HCT116 (cell line): Measurements from ENCODE around the gene STK11. TPM values are rescaled to one million over a fixed set of nuclear protein-coding genes. Genes with fewer than 3 reads are reported as not detected.
A peak's percentile ranks its signal among the peaks of the same experiment; 100 is the strongest.

Experiments used
- ATAC-seq: fragments of 200-7000 bp; cut with Tn5 transposase; 2 replicates; pipeline ENCODE4 v1.9.1; 2020; ENCODE audit warnings: mild to moderate bottlenecking, moderate library complexity
- BruUV-seq: library from RNA; stranded (reverse); fragments of 400-500 nt; replicated peaks from 2 replicates; lab custom pipeline; 2021; lab: Mats Ljungman, UMichigan
- CTCF ChIA-PET: fragments of 300-600 bp; sonication (Branson Sonifier 250); formaldehyde crosslinking; loops from one replicate; lab custom pipeline; 2021; ENCODE audit warnings: antibody characterized with exemption; lab: Charles Lee
- POLR2A ChIA-PET: fragments of 300-600, 350-600 bp; sonication (Branson Sonifier 250); formaldehyde crosslinking; loops from one replicate; lab custom pipeline; 2021; ENCODE audit warnings: antibody characterized with exemption; lab: Charles Lee
- RAD21 ChIA-PET, 2 experiments: fragments of 300-600 bp; sonication (Branson Sonifier 250); formaldehyde crosslinking; loops; one replicate each; lab custom pipeline; 2023; ENCODE audit warnings: low total read pairs in 2 of 2; ENCODE audit not compliant: uncharacterized antibody in 2 of 2, unreplicated experiment in 2 of 2, low non-redundant PET in 1 of 2; lab: Charles Lee
- DNase-seq: peaks from one replicate; pipeline ENCODE4 v3.0.0-alpha.2; 2010; ENCODE audit warnings: low read depth, low spot score
- H2AFZ ChIP-seq: fragments of 200-600 bp; shearing (Covaris generic), sonication (generic); 2 replicates; pipeline ENCODE4 v1.6.1; 2017; ENCODE audit warnings: low read depth, mixed run types, mixed read lengths, antibody characterized with exemption, low read length; ENCODE audit not compliant: poor library complexity, severe bottlenecking
- H3K27ac ChIP-seq: 2 replicates; pipeline ENCODE4 v1.5.1; 2012; ENCODE audit warnings: low read depth, low read length
- H3K27me3 ChIP-seq: fragments of 200-600 bp; sonication (generic); 2 replicates; pipeline ENCODE4 v1.6.1; 2016; ENCODE audit warnings: mixed run types, low read length, mixed read lengths; ENCODE audit not compliant: insufficient read depth
- H3K36me3 ChIP-seq, 2 experiments: fragments of 200-500 bp in 1 of 2; fragments of 200-600 bp in 1 of 2; sonication (Bioruptor generic) in 1 of 2; sonication (generic) in 1 of 2; 2 replicates each; pipeline versions ENCODE4 v1.5.1 to v1.6.1; 2014 to 2016; ENCODE audit warnings: low read length in 2 of 2, inconsistent platforms in 1 of 2, mixed read lengths in 1 of 2, mixed run types in 1 of 2; ENCODE audit not compliant: insufficient read depth in 2 of 2, control insufficient read depth in 1 of 2
- H3K4me1 ChIP-seq, 2 experiments: fragments of 200-600 bp in 1 of 2; sonication (generic) in 1 of 2; 2 replicates each; pipeline versions ENCODE4 v1.5.1 to v1.6.1; 2012 to 2017; ENCODE audit warnings: low read length in 2 of 2, inconsistent platforms in 1 of 2, mild to moderate bottlenecking in 1 of 2, mixed read lengths in 1 of 2, mixed run types in 1 of 2, moderate library complexity in 1 of 2; ENCODE audit not compliant: insufficient read depth in 2 of 2, control insufficient read depth in 1 of 2
- H3K4me2 ChIP-seq: fragments of 200-600 bp; sonication (generic); 2 replicates; pipeline ENCODE4 v1.6.1; 2017; ENCODE audit warnings: mixed run types, low read length, mixed read lengths
- H3K4me3 ChIP-seq, 2 experiments: fragments of 200-600 bp in 1 of 2; sonication (generic) in 1 of 2; replicated peaks in 1 of 2; 2 replicates each; pipeline ENCODE4 v1.5.1; 2011 to 2016; ENCODE audit warnings: low read length in 2 of 2, control low read depth in 1 of 2, low read depth in 1 of 2, mild to moderate bottlenecking in 1 of 2, mixed read lengths in 1 of 2, mixed run types in 1 of 2
- H3K79me2 ChIP-seq: fragments of 200-600 bp; sonication (generic); 2 replicates; pipeline ENCODE4 v1.6.1; 2017; ENCODE audit warnings: mild to moderate bottlenecking, mixed run types, low read length, moderate library complexity, mixed read lengths; ENCODE audit not compliant: insufficient read depth
- H3K9ac ChIP-seq: fragments of 200-600 bp; sonication (generic); 2 replicates; pipeline ENCODE4 v1.6.1; 2016; ENCODE audit warnings: low read length, mixed read lengths
- H3K9me2 ChIP-seq: fragments of 200-600 bp; sonication (generic), shearing (Covaris generic); 2 replicates; pipeline ENCODE4 v1.6.1; 2017; ENCODE audit warnings: mixed run types, mild to moderate bottlenecking, moderate library complexity; ENCODE audit not compliant: insufficient read depth
- H3K9me3 ChIP-seq, 2 experiments: fragments of 200-500 bp in 1 of 2; fragments of 200-600 bp in 1 of 2; sonication (Bioruptor generic) in 1 of 2; sonication (generic) in 1 of 2; 2 replicates each; pipeline ENCODE4 v1.6.1; 2014 to 2017; ENCODE audit warnings: low read length in 2 of 2, mixed read lengths in 2 of 2, inconsistent platforms in 1 of 2, low read depth in 1 of 2, mild to moderate bottlenecking in 1 of 2, mixed run types in 1 of 2, moderate library complexity in 1 of 2; ENCODE audit not compliant: control insufficient read depth in 1 of 2, insufficient read depth in 1 of 2
- H4K20me1 ChIP-seq: fragments of 200-600 bp; sonication (generic), shearing (Covaris generic); 2 replicates; pipeline ENCODE4 v1.6.1; 2017; ENCODE audit warnings: mixed run types, mild to moderate bottlenecking, moderate library complexity; ENCODE audit not compliant: insufficient read depth
- CTCF ChIP-seq, 3 experiments: fragments of 200-600 bp in 1 of 3; sonication (generic) in 1 of 3; IDR thresholded peaks in 2 of 3; conservative IDR thresholded peaks in 1 of 3; 2 replicates each; pipeline ENCODE4 v1.5.1; 2012 to 2017; ENCODE audit warnings: low read depth in 2 of 3, low read length in 2 of 3, antibody characterized with exemption in 1 of 3, borderline replicate concordance in 1 of 3, control low read depth in 1 of 3, mild to moderate bottlenecking in 1 of 3, mixed read lengths in 1 of 3, mixed run types in 1 of 3, moderate library complexity in 1 of 3; ENCODE audit not compliant: insufficient read depth in 1 of 3
- EGR1 ChIP-seq: IDR thresholded peaks from 2 replicates; pipeline ENCODE4 v1.6.1; 2012; ENCODE audit warnings: low read depth
- ELF1 ChIP-seq: IDR thresholded peaks from 2 replicates; pipeline ENCODE4 v1.6.1; 2012; ENCODE audit warnings: low read depth, borderline replicate concordance
- EZH2 ChIP-seq: fragments of 200-600 bp; sonication (generic); IDR thresholded peaks from 2 replicates; pipeline ENCODE4 v1.6.1; 2017; ENCODE audit warnings: antibody characterized with exemption, mixed run types
- FOSL1 ChIP-seq: IDR thresholded peaks from 2 replicates; pipeline ENCODE4 v1.6.1; 2012; ENCODE audit warnings: low read depth
- JUND ChIP-seq: IDR thresholded peaks from 2 replicates; pipeline ENCODE4 v1.6.1; 2012
- MAX ChIP-seq: IDR thresholded peaks from 2 replicates; pipeline ENCODE4 v1.6.1; 2012
- POLR2A ChIP-seq: IDR thresholded peaks from 2 replicates; pipeline ENCODE4 v1.7.0; 2011; ENCODE audit warnings: borderline replicate concordance; ENCODE audit not compliant: insufficient read depth, insufficient read length; ENCODE audit errors: extremely low read depth
- POLR2AphosphoS5 ChIP-seq: IDR thresholded peaks from 2 replicates; pipeline ENCODE4 v1.6.1; 2011; ENCODE audit warnings: mild to moderate bottlenecking, low read depth, low read length, moderate library complexity
- RAD21 ChIP-seq: IDR thresholded peaks from 2 replicates; pipeline ENCODE4 v1.6.1; 2012; ENCODE audit warnings: low read depth, mild to moderate bottlenecking
- SP1 ChIP-seq: IDR thresholded peaks from 2 replicates; pipeline ENCODE4 v1.6.1; 2012; ENCODE audit warnings: low read depth
- YY1 ChIP-seq: IDR thresholded peaks from 2 replicates; pipeline ENCODE4 v1.6.1; 2011; ENCODE audit warnings: low read length, low read depth, moderate library complexity, mild to moderate bottlenecking; ENCODE audit not compliant: insufficient replicate concordance; ENCODE audit errors: extremely low read depth
- ZFX ChIP-seq: fragments of 450-650 bp; IDR thresholded peaks from 2 replicates; pipeline ENCODE4 v1.6.1; 2017
- ZNF274 ChIP-seq: fragments of 200-500 bp; sonication (Bioruptor generic); IDR thresholded peaks from 2 replicates; pipeline ENCODE4 v1.6.1; 2014; ENCODE audit warnings: mild to moderate bottlenecking, low read depth, low read length, inconsistent platforms
- intact Hi-C: fragments of 100-400 bp; cut with micrococcal nuclease; formaldehyde crosslinking; loops from 2 replicates; pipeline ENCODE4 v1.10.0; 2022
- total RNA-seq: library from RNA; stranded (reverse); gene quantifications from one replicate; pipeline ENCODE4 v1.2.1, GENCODE V29; 2021; ENCODE audit not compliant: unreplicated experiment

The STK11 gene
- total RNA-seq, 1 experiment from 2014 or later: 86.9 TPM

- Histone ChIP-seq H3K27me3 (no peaks in the 10 kb centered on the region), H3K36me3 (peaks cover 0 to 5% of the 10 kb centered on the region in 2 experiments; a peak in 2 of 4 replicates), H3K9me2 (no peaks in the 10 kb centered on the region), H3K4me2 (peak overlapping the region; percentile 66; the same call in 1 of the 2 replicates), H3K4me3 (no peak overlapping the region), H3K79me2 (no peaks in the 10 kb centered on the region), H4K20me1 (no peaks in the 10 kb centered on the region), H3K27ac (peak overlapping the region; percentile 92), H3K4me1 (peaks cover 15 to 27% of the 10 kb centered on the region in 2 experiments), H2AFZ (no peak overlapping the region), H3K9ac (peak overlapping the region; percentile 47), H3K9me3 (no peaks in the 10 kb centered on the region)
- ChIA-PET RAD21 (no interaction called here), POLR2A (no interaction called here), CTCF (interaction anchor here (0.9 kb wide), 1 partner anchor 14 kb away, joined by 3 read pairs; no protein-coding TSS in a partner anchor)
- BruUV-seq: no TSS peak
- peak; percentile 8 for ATAC-seq
- DNase-seq: no peak
- TF ChIP-seq ELF1: no peak
- peak; percentile 17; the same call in 1 of the 2 replicates for TF ChIP-seq ZFX
- intact Hi-C loops: no loop called here
These were observed 21.1 kb downstream of the STK11 start for GRCh38 chr19:1226522-1227303.

- no peaks in the 10 kb centered on the region for H4K20me1 ChIP-seq
- intact Hi-C loops: no loop called here
- POLR2A ChIA-PET: interaction anchor here (0.7 to 1.1 kb wide), 2 partner anchors 9 to 41 kb away, joined by 3 to 4 read pairs; partner anchors contain the start of gene CIRBP
- H3K4me2 ChIP-seq: peak overlapping the region; percentile 66
- H3K4me3 ChIP-seq: no peak overlapping the region; a peak in 1 of 4 replicates
- H2AFZ ChIP-seq: no peak overlapping the region
- BruUV-seq: no TSS peak
- CTCF ChIA-PET: interaction anchor here (0.6 to 1.3 kb wide), 4 partner anchors 8 to 114 kb away, joined by 3 to 5 read pairs (median 3); no protein-coding TSS in a partner anchor
- H3K9ac ChIP-seq: peak overlapping the region; percentile 47
- no peaks in the 10 kb centered on the region for H3K9me2 ChIP-seq
- no peaks in the 10 kb centered on the region for H3K9me3 ChIP-seq
- no peaks in the 10 kb centered on the region; a peak in 1 of 4 replicates for H3K36me3 ChIP-seq
- H3K27ac ChIP-seq: peak overlapping the region; percentile 92
- TF ChIP-seq CTCF (IDR thresholded peaks at IDR 0.05 in 2 of 3, conservative IDR thresholded peaks at IDR 0.05 in 1 of 3; ENCODE audit: borderline replicate concordance in 1 of 3, insufficient read depth in 1 of 3, low read depth in 2 of 3, low read length in 2 of 3) (peak in 1 of 3 experiments; percentile 27; a peak in 2 of 6 replicates), EZH2 (no peak), POLR2AphosphoS5 (peak; percentile 49; the same call in 1 of the 2 replicates), MAX (peak; percentile 92), JUND (no peak), FOSL1 (no peak), EGR1 (peak; percentile 93), ZNF274 (no peak), RAD21 (no peak), YY1 (peak; percentile 2), POLR2A (no peak), SP1 (no peak)
- RAD21 ChIA-PET: no interaction called here
- peaks cover 17 to 35% of the 10 kb centered on the region in 2 experiments for H3K4me1 ChIP-seq
- ATAC-seq (peak; percentile 72), DNase-seq (peak; percentile 46)
- no peaks in the 10 kb centered on the region; the same call in 1 of the 2 replicates for H3K79me2 ChIP-seq
- H3K27me3 ChIP-seq: no peaks in the 10 kb centered on the region
These were observed 21.9 kb downstream of the STK11 start for GRCh38 chr19:1227304-1228054.
